ENCODE measurements around the gene BLM. TPM values are rescaled to one million over a fixed set of nuclear protein-coding genes. Genes with fewer than 3 reads are reported as not detected.
"Not testable (repeated sequence)": the region's sequence is repeated elsewhere in the genome, so short reads cannot be mapped to it uniquely, and the experiment has no call there.

The BLM gene
- polyA plus RNA-seq, 1 experiment = 2.1 TPM

DNA sequence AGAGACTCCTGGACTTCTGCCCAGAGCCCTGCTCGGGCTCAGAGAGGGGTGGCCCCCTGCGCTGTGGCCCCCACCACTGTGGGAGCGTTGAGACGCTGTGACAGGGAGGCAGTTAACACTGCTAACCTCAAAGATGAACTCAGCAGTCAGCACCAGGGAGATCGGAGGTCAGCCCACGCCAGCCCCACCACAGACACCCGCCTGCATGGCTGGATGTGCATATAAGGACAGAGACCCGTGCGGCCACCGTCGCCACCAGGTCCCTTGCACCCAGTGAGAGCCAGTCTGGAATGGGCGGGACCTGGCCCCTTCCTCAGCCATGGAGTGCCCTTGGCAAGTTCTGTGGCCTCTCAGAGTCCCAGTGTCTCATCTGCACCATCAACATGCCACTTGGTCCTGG, 102.7 kb downstream of the BLM start:
- Histone ChIP-seq H3K27ac (ENCODE audit: low read depth, low read length) (no peak overlapping the region), H3K9me3 (ENCODE audit: control insufficient read depth, insufficient read depth, low read length) (no peaks in the 10 kb centered on the region; the same call in 1 of the 2 replicates), H3K4me3 (ENCODE audit: low read depth, low read length) (no peak overlapping the region), H3K27me3 (ENCODE audit: control insufficient read depth, insufficient read depth, low read length) (peaks cover 5% of the 10 kb centered on the region)
- no peak for TF ChIP-seq CTCF (IDR thresholded peaks at IDR 0.05; ENCODE audit: low read depth, low read length)
- CTCF ChIA-PET = no interaction called here
- POLR2A ChIA-PET = no interaction called here
- DNase-seq (ENCODE audit: low read depth, low spot score) = no peak

DNA sequence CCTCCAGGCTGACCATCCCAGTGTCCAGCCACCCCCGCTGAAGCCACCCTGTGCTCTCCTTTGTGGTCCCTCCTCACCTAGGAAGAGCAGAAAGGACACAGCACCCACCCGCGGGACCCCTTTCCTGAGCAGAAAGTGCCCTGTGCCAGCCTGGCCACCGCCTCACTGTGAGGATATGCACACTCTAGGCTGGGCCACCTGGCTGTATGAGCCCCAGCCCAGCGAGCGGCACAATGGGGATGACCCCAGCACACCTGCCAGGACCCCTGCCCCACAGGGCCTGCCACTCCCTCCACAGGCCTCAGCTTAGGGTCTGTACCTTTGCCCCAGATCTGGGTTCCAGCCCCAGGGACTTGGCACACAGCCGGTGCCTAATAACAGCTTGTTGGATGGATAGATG, 103.3 kb downstream of the BLM start:
- POLR2A ChIA-PET = no interaction called here
- H3K9me3 ChIP-seq (ENCODE audit: control insufficient read depth, insufficient read depth, low read length) = no peaks in the 10 kb centered on the region; the same call in 1 of the 2 replicates
- TF ChIP-seq CTCF (IDR thresholded peaks at IDR 0.05; ENCODE audit: low read depth, low read length) = no peak
- H3K4me3 ChIP-seq (ENCODE audit: low read depth, low read length) = no peak overlapping the region
- peaks cover 7% of the 10 kb centered on the region for H3K27me3 ChIP-seq (ENCODE audit: control insufficient read depth, insufficient read depth, low read length)
- CTCF ChIA-PET = no interaction called here
- DNase-seq (ENCODE audit: low read depth, low spot score) = no peak
- no peak overlapping the region for H3K27ac ChIP-seq (ENCODE audit: low read depth, low read length)

- ChIA-PET CTCF (interaction anchor here (1.4 kb wide), 1 partner anchor 64 kb away, joined by 3 read pairs; no protein-coding TSS in a partner anchor), POLR2A (no interaction called here)
- no peak overlapping the region for H3K27ac ChIP-seq (ENCODE audit: low read depth, low read length)
- H3K4me3 ChIP-seq (ENCODE audit: low read depth, low read length) = no peak overlapping the region
- peaks cover 7% of the 10 kb centered on the region for H3K27me3 ChIP-seq (ENCODE audit: control insufficient read depth, insufficient read depth, low read length)
- TF ChIP-seq CTCF (IDR thresholded peaks at IDR 0.05; ENCODE audit: low read depth, low read length) = no peak
- H3K9me3 ChIP-seq (ENCODE audit: control insufficient read depth, insufficient read depth, low read length) = peaks cover 9% of the 10 kb centered on the region; the same call in 1 of the 2 replicates
- no peak for DNase-seq (ENCODE audit: low read depth, low spot score)
These were observed 105.2 kb downstream of the BLM start for GRCh38 chr15:90822204-90822955.

DNA sequence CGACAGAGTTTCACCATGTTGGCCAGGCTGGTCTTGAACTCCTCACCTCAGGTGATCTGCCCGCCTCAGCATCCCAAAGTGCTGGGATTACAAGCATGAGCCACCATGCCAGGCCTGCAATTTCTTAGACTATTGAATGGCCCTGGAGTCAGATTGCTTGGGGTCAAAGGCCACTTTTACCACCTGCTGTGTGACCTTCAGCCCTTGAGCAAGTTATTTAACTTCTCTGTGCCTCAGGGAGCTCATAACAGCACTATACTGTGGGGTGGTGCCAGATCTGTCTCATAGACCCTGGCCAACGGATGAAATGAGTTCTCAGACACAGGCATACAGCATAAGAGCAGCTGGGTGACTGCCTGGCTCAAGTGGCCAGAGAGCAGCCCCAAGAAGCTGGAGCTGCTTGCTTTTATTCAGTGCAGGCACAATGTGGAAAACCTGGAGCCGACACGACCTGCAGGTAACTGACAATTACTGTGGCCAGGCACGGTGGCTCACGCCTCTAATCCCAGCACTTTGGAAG, 106.4 kb downstream of the BLM start:
- no peak for TF ChIP-seq CTCF (IDR thresholded peaks at IDR 0.05; ENCODE audit: low read depth, low read length)
- Histone ChIP-seq H3K27me3 (ENCODE audit: control insufficient read depth, insufficient read depth, low read length) (peaks cover 7% of the 10 kb centered on the region), H3K9me3 (ENCODE audit: control insufficient read depth, insufficient read depth, low read length) (peaks cover 9% of the 10 kb centered on the region; the same call in 1 of the 2 replicates), H3K4me3 (ENCODE audit: low read depth, low read length) (no peak overlapping the region), H3K27ac (ENCODE audit: low read depth, low read length) (no peak overlapping the region)
- DNase-seq (ENCODE audit: low read depth, low spot score) = no peak
- ChIA-PET CTCF (no interaction called here), POLR2A (interaction anchor here (1.0 kb wide), 1 partner anchor 9 kb away, joined by 5 read pairs; no protein-coding TSS in a partner anchor)

DNA sequence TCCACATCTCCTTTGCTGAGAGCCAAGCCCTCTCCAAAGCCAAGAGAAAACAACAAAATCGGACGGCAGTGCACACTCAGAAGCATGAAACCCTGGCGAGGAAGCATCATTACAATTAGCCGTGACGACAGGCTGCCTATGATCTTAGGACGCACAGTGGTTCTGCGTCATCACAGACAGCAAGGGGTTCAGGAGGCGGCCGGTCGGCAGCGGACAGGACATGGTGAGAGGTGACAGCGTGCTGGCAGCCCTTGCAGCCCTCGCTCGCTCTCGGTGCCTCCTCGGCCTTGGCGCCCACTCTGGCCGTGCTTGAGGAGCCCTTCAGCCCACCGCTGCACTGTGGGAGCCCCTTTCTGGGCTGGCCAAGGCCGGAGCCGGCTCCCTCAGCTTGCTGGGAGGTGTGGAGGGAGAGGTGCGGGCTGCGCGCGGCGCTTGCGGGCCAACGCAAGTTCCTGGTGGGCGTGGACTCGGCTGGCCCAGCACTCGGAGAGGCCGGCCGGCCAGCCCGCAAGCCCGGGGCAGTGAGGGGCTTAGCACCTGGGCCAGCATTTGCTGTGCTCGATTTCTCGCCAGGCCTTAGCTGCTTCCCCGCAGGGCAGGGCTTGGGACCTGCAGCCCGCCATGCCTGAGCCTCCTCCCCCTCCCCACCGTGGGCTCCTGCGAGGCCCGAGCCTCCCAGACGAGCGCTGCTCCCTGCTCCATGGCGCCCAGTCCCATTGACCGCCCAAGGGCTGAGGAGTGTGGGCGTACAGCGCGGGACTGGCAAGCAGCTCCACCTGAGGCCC, 108.2 kb downstream of the BLM start:
- POLR2A ChIA-PET; CTCF ChIA-PET; H3K27me3 ChIP-seq (ENCODE audit: control insufficient read depth, insufficient read depth, low read length); DNase-seq (ENCODE audit: low read depth, low spot score); H3K4me3 ChIP-seq (ENCODE audit: low read depth, low read length); H3K9me3 ChIP-seq (ENCODE audit: control insufficient read depth, insufficient read depth, low read length); H3K27ac ChIP-seq (ENCODE audit: low read depth, low read length): not testable (repeated sequence)

- POLR2A ChIA-PET; DNase-seq (ENCODE audit: low read depth, low spot score): not testable (repeated sequence)
- CTCF ChIA-PET = interaction anchor here (1.0 kb wide), 1 partner anchor 13 kb away, joined by 3 read pairs; no protein-coding TSS in a partner anchor
These were observed 109.2 kb downstream of the BLM start for GRCh38 chr15:90826206-90826885.

More at GRCh38 chr15:90826206-90826885, 109.2 kb downstream of the BLM start:
- H3K27me3 ChIP-seq (ENCODE audit: control insufficient read depth, insufficient read depth, low read length); H3K27ac ChIP-seq (ENCODE audit: low read depth, low read length); H3K9me3 ChIP-seq (ENCODE audit: control insufficient read depth, insufficient read depth, low read length); H3K4me3 ChIP-seq (ENCODE audit: low read depth, low read length): not testable (repeated sequence)
